GM21576 (cell line): ENCODE measurements around the gene MYL9.
"Not testable (repeated sequence)": the region's sequence is repeated elsewhere in the genome, so short reads cannot be mapped to it uniquely, and the experiment has no call there.

Experiments
- ATAC-seq: cut with Tn5 transposase; IDR thresholded peaks from one replicate; pipeline ENCODE4 v1.9.1; 2021; ENCODE audit warnings: mild to moderate bottlenecking, moderate library complexity; ENCODE audit not compliant: unreplicated experiment

MYL9 gene

DNA sequence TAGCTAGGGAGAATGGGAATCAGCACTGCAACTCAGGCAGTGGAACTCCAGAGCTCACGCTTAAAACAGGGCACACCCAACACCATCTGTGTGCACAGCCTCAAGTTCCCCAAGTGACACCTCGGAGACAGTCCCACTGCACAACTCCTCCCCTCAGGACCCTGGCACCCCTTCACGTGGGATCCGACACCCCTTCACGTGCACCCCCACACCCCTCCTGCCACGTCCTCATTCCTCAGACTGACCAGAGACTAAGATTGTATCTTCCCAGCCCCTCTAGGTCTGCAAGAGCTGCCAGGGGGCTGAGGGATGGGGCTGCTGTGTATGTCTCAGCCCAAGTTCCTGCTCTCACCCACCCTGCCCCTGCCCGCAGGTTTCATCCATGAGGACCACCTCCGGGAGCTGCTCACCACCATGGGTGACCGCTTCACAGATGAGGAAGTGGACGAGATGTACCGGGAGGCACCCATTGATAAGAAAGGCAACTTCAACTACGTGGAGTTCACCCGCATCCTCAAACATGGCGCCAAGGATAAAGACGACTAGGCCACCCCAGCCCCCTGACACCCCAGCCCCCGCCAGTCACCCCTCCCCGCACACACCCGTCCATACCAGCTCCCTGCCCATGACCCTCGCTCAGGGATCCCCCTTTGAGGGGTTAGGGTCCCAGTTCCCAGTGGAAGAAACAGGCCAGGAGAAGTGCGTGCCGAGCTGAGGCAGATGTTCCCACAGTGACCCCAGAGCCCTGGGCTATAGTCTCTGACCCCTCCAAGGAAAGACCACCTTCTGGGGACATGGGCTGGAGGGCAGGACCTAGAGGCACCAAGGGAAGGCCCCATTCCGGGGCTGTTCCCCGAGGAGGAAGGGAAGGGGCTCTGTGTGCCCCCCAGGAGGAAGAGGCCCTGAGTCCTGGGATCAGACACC lies 7.6 kb downstream of the MYL9 start:
- ATAC-seq, result no peak

DNA sequence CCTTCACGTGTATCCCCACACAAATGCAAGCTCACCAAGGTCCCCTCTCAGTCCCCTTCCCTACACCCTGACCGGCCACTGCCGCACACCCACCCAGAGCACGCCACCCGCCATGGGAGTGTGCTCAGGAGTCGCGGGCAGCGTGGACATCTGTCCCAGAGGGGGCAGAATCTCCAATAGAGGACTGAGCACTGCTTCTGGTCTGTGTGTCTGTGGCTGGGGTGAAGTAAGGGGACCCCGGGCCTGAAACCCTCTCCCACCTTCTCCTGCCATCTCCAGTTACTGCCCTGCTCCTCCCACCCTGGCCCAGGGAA lies 8.3 kb downstream of the MYL9 start:
- no peak for ATAC-seq

DNA sequence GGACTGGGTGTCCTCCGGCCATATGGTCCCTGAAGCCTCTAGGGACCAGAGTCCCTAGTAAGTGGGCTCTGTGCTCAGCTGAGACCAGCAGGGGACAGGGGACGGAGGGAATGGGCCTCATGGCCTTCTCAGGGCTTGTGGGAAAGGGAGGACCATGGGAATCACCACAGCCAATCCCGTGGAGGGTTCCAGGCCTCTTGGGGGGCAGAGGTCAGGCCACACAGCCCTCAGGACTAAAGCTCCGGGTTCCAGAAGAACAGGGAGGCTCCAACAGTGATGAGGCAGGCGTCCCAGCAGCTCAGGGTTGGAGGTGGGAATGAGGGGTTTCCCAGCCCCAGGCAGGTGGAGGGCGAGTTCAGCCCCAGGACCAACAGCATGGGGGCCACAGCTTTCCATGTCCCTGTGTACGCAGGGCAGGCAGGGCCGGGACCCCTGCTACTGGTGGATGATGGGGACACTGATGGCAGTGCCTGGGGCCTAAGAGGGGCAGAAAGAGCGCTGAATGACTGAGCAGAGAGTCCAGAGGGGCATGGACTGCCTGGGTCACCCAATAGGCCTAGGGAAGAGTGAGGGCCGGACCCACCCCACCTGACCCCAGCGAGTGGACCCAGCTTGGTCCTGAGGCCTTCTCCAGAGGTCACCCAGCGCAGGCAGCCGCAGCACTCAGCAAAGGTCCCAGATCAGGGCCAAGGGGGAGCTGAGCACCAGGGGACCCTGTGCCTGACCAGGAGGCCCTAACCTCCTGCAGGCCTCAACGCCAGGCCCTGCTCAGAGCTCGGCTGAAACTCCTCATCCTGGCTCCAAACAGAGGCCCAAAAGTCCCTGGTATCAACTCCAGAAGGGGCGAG lies 8.8 kb downstream of the MYL9 start:
- ATAC-seq, result no peak

DNA sequence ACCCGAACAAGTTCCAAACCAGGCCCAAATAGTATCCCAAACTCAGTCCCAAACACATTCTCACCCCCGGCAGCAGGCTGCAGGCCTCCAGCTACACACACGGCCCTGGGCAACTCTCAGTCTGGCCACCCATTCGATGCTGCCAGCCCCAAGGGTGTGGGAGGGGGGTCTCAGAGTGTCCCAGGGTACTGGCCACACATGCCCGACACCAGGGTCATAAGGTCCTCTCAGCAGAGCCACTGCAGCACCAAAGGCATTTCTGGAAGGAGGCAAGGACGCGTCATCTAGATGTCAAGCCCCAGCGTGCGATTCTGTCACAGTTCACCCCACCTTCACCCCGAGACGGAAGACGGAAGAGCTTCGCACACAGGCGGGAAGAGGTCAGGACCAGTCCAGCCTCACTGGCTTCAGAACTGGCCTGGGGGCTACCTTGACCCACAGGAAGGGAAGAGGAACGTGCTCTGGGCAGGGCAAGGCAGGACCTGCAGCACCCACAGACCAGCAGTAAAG lies 9.5 kb downstream of the MYL9 start:
- no peak for ATAC-seq

DNA sequence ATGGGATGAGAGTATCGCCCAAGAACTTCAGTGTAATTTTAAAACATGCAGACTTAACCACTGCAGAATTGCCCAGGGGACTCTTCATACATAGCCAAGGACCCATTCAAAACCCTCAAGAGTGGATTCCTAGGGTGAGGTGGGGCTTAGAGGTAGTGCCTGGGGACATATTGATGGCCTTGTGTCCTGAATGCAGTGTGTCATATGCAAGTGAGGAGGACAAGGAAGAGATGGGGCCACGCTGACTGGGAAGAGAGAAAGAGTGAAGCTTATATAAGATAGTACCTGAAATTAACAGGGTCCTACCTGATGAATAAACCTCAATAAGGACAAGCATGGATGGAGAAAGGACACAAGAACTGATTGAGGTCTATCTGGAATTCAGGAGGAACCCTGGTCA lies 13.9 kb downstream of the MYL9 start:
- ATAC-seq, result no peak

DNA sequence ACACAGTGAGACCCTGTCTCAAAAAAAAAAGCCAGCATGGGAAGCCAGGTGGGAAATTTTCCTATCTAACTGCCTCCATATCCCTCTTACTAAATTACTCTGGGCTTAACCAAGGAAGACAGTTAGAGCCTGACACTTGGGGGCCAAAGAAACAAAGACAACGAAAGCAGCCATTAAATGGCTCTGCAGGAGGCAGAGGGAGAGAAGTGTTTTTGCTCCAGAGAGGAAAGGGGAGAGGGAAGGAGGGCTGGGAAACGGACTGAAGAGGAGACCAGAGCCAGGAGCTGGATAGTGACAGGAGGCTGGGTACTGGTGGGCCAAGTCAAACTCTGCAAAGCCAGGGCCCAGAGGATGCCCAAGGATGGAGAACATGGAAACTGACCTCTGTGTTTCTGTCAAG lies 21.4 kb downstream of the MYL9 start:
- ATAC-seq, result no peak

DNA sequence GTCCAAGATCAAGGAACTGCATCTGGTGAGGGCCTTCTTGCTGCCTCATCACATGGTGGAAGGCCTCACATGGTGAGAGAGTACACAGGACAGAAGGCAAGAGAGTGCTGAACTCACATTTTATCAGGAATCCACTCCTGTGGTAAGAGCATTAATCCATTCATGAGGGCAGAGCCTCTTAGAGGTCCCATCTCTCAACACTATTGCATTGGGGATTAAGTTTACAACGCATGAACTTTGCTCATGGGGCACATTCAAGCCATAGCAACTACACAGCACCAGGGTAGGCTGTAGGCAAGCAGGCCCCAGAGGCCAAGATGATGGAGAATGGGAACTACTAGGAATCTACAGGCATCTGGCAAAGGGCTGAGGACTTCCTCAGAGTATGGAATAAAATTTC lies 22.1 kb downstream of the MYL9 start:
- ATAC-seq, result no peak

DNA sequence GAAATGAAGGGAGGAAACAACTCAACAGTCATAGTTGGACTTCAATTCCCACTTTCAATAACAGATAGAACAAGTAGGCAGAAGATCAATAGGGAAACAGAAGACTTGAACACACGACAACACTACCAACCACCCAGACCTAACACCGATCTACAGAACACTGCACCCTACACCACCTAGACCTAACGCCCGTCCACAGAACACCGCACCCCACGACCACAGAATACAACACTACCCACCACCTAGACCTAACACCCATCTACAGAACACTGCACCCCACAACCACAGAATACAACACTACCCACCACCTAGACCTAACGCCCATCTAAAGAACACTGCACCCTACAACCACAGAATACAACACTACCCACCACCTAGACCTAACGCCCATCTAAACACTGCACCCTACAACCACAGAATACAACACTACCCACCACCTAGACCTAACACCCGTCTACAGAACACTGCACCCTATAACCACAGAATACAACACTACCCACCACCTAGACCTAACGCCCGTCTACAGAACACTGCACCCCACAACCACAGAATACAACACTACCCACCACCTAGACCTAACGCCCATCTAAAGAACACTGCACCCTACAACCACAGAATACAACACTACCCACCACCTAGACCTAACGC lies 22.9 kb downstream of the MYL9 start:
- ATAC-seq, result not testable (repeated sequence)

DNA sequence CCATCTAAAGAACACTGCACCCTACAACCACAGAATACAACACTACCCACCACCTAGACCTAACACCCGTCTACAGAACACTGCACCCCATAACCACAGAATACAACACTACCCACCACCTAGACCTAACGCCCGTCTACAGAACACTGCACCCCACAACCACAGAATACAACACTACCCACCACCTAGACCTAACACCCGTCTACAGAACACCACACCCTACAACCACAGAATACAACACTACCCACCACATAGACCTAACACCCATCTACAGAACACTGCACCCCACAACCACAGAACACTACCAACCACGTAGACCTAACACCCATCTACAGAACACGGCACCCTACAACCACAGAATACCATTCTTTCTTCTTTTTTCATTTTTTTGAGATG lies 23.4 kb downstream of the MYL9 start:
- ATAC-seq, result not testable (repeated sequence)

DNA sequence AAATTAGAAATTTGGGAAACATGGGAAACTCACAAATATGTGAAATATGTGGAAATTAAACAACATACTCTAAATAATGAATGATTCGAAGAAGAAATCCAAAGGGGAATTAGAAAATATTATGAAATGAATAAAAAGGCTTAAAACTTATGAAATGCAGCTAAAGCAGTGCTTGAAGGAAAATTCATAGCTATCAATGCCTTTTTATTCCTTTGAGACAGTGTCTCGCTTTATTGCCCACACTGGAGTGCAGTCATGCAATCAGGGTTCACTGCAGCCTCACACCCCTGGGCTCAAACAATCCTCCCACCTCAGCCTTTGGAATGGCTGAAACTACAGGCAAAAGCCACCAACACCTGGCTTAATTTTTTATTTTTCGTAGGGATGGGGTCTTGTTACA lies 24.2 kb downstream of the MYL9 start:
- no peak for ATAC-seq

DNA sequence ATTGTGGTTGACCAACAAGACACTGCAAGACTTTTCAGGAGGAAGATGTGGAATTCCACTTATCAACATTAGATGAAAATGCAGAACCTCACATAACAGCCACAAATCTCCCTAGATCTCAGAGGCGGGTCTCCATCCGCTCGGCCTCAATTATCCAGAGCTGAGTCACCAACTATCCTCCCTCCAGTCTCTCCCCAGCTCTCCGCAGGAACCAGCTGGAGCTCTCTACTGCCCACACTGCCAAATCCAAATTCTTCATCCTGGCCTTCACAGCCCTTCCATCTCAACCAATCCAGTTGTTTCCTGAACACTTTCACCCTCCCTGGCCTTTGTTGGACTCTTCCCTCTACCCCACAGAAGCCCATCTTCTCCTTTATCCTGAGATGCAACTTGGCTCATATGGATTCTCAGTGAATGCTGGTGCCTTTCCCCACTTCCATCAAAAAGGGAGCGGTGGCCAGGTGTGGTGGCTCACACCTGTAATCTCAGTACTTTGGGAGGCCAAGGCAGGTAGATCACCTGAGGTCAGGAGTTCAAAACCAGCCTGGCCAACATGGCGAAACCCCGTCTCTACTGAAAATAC lies 28.6 kb downstream of the MYL9 start:
- ATAC-seq, result no peak

DNA sequence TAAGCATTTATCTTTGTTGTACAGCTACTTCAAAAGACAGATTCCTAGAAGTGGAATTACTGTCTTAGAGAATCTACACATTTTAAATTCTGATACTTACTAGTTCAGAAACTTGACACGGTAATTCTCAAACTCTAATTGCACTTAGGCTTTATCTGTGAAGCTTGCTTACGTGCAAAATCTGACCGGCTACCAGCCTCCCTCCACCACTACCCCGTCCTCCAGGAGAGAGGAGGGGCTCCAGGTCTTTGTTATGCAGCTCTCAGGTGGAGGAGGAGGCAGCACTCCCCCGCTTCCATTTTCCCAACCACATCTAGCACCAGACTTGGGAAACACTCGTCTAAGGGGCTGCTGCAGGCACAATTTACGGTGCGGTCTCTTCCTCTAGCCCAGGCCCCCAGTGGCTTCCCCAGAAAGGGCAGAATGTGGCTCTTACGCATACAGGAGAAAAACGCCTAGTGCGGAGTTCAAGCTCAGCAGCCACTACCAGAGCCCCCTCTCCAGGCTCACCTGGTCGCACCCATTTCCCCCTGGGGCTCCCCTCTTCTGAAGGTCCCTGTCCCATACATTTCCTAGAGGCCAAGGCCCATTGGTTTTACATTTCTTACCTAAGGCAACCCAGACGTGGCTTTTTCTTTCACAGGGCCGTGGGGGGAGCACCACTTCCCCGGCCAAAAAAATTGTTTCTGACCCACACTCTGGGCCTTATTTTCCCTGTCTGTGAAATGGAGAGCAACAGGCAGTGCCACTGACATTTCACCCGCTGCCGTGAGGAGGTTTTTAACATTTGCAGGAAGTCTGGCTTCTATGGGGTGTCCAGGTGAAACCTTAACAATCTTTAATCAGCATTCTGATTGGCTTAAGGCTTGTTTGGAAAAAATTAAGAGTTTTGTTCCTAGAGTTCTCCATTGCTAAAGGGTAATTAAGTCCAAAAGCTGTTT lies 30.5 kb downstream of the MYL9 start:
- ATAC-seq, result no peak

DNA sequence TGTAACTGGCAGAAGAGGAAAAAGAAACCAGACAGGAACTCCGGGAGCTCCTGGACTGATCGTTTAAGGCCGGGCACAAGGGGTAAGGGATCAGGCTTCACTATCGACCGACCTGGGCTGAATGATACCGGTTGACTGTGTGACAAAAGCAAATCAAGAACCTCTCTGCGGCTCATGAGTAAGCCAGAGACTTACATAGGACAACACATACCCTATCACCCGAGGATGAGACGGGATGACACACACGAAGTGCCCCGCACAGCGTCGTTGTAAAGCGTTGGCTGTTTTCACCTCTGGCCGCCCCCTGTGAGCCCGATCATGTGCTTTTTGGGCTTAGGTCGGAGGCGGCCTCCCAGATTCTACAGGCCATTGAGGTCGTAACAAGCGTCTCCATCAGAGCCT lies 31.4 kb downstream of the MYL9 start:
- ATAC-seq, result no peak

DNA sequence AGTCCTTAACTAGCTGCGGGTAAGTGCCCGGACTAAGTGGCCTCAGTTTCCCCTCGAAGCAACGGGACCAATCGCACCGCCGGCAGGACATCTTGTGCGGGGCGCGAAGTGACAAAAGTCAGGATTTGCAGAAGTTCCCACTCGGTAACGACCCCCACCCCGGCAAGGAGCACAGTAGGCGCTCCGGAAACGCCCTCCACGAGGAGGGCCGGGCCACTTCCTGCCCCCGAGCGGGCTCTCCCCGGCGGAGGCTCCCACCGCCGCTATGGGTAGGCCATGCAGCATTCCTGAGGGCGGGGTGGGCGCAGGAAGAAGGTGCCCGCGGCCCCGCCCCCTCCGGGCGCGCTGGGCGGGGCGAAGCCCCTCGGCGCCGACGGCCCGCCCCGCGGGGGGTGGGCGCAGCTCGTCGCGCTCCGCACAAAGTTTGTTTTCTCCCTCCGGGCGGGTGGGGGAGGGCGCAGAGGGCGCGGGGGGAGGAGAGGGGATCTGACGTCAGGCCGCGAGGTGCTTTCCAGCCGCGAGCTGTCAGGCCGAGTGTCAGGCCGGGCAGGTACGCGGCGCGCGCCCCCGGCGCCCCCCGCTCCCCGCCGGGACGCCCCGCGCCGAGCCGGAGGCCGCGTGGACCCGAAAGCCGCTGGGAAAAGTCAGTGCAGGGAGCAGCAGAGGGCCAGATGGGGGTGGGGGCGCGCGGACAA lies 31.9 kb downstream of the MYL9 start, which contains the start of gene TGIF2:
TGIF2 (plus strand) TSS at position 495 of the 695 bp plus-strand sequence. CDS start 5,178 bp downstream, outside the sequence.
- ATAC-seq, result peak; percentile 61

DNA sequence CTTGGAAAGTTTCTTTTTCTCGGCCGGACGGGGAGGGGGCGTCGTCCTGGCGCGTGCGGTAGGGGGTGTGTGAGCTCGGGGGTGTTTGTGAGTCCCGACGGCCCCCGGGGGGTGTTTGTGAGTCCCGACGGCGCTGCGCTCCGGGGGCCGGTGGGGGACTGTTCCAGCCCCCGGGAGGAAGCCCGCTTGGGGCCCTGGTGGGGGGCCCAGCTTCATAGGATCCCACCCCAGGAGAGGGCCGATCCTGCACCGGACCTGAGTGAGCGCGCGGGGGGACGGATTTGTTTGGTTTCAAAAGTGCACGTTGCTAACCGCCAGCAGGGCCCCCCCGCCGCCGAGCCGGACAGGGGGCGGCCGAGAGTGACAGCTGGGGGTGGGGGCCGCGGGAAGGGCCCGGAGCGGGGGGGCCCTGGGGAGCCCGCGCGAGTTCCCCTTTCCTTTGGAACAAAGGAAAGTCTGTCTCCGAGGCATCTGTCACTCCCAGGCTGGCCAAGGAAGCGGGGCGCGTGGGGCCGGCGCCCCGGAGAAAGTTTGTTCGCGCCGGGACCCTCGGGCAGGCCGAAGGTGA lies 32.6 kb downstream of the MYL9 start:
- no peak for ATAC-seq

DNA sequence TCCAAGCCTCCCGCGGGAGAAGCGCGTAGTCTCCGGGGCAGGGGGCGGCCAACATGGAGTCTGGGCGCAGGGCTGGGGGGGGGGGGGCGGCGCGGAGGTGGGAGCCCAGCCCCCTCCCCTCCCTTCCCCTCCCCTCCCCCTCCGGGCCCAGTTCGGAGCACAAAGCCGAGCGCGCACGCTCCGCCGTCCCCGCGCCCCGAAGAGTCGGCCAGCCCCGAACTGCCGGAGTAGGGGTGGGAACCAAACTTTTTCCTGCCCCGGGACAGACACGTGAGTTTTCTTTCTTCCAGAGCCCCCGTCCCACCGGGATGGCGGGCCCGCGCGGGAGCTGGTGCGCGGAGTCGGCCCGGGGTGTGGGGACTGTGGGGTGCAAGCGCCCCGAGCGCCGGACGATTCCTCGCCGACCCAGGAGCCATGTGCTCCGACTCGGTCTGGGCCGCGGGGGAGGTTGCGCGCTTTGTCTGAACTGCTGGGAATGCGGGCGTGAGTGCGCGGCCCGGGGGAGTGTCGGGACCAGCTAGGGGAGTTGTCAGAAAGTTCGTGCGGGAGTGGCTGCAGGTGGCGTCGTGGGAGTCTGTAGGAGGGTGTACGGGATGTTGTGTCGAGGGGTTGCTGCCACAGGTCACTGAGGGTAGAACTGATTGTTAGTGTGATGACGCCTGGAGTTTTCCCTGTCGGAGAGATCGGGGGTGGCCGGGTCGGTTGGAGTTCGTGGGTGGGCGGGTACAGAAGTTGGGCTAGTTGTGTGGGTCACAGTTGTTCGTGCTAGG lies 33.2 kb downstream of the MYL9 start:
- no peak for ATAC-seq

DNA sequence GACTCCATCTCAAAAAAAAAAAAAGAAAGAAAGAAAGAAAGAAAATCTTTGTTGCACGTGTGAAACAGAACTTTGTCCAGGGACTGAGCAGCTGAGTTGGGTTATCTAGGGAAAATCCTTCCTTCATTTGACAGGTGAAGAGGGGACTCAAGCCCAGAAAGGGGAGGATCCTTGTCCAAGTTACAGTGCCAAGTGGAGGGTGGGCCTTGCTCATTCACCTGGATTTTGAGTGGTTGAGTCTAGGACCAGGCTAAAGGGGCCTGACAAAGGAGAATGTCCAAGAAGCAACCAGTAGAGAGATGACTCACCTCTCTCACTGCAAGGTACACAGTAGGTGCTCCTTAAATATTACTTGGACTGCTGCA lies 34.7 kb downstream of the MYL9 start:
- ATAC-seq, result no peak

DNA sequence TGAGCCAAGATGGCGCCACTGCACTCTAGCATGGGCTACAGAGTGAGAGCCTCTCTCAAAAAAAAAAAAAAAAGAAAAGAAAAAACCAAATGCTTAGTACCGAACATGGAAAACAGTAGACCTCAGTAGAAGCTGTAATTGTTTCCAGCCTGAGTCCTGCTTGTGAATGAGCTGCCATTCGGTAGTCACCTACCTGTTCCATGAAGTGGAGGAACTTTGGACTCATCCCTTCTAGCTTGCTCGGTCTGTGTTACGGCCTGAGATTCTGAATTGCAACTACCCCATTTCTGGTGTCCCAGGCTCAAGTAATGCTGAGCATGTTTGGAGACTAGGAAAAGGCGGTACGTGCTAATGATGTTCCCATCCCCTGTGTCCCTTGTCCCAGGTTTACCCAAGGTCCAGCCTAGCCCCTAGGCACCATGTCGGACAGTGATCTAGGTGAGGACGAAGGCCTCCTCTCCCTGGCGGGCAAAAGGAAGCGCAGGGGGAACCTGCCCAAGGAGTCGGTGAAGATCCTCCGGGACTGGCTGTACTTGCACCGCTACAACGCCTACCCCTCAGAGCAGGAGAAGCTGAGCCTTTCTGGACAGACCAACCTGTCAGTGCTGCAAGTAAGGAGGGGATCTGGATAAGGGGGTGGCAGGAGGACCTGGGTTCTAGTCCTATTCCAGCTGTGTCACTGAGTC lies 37.2 kb downstream of the MYL9 start:
- no peak for ATAC-seq
